Head of caudate nucleus (tissue), 42 donors: ENCODE data around the gene TNFSF10.

Experiments used
- DNase-seq, 42 donors: peaks; one replicate each; pipeline versions ENCODE4 v3.0.0 to v3.0.0-alpha.2; 2020 to 2021; ENCODE audit warnings: mixed read lengths in 7 of 42
- intact Hi-C: fragments of 100-400 bp; cut with DNase I; formaldehyde crosslinking; loops from one replicate; pipeline ENCODE4 v1.15.0; 2022

TNFSF10 gene

GRCh38 chr3:172546628-172547214 is 23.5 kb upstream of the TNFSF10 start:
- intact Hi-C loops = no loop called here
- DNase-seq = no peak

- intact Hi-C loops = no loop called here
- DNase-seq = no peak
These were observed 22.9 kb upstream of the TNFSF10 start for GRCh38 chr3:172546105-172546504.

DNA sequence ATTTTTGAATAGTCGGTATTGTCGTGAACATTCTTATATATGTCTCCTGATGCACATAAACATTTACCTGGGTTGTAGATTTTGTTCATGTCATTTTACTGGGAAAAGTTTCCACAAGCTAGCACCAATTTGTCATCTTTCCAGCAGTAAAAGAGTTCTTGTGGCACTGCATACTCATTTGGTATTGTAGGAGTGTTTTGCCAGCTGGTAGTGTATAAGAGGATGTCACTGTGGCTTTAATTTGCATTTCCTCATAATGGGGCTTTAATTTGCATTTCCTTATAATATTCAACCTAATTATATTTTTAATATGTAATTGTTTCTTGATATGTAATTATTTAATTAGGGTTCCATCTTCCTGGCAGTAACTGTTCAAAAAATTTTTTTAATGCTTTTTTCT is 21.2 kb upstream of the TNFSF10 start:
- intact Hi-C loops = no loop called here
- DNase-seq = no peak

- intact Hi-C loops = no loop called here
These were observed 20.7 kb upstream of the TNFSF10 start for GRCh38 chr3:172543884-172544283.

GRCh38 chr3:172543419-172543818 is 20.2 kb upstream of the TNFSF10 start:
- intact Hi-C loops = no loop called here

More at GRCh38 chr3:172543884-172544283, 20.7 kb upstream of the TNFSF10 start:
- no peak for DNase-seq

DNA sequence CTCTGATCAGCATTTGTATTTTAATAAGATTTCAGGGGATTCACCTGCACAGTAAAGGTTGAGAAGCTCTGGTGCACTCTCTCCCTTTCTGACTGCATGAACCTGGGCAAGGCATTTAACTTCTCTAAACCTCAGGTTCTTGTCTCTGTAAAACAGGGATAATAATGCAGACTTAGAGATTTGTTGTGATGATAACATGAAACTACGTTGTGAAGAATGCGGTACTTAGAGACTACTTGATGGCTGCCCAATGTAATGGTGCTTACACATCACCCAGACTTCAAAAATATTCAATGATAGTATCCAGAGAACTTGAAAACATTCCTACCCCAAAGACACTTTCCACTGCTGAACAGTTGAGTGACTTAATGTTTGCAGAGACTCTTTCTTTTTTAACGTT is 19.8 kb upstream of the TNFSF10 start:
- intact Hi-C loops = no loop called here
- no peak for DNase-seq

More at GRCh38 chr3:172543419-172543818, 20.2 kb upstream of the TNFSF10 start:
- no peak for DNase-seq

DNA sequence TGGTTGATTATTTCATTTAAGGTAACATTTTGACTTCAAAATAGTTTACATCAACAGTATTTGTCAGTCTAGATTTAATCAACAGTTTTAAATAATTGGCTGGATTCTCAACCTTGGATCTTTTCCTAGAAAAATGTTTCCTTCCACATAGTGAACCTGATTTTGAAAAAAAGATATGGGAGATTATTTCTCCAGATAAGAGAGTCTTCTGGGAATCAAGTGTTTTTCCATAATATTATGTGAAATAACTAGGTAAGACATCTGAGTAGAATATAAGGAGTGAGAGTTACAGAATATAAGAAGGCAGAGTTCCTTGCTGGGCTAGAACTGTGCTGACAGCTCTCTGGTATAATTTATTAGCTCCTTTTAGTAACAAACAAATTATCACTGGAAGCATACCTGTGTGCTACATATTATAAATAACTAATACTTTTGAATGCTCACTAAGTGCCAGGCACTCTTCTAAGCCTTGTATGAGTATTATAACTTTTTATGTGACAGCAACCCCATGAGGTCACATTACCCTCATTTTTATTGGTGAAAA is 18.8 kb upstream of the TNFSF10 start:
- DNase-seq = no peak
- intact Hi-C loops = no loop called here

GRCh38 chr3:172540049-172540448 is 16.8 kb upstream of the TNFSF10 start:
- intact Hi-C loops = no loop called here
- DNase-seq = no peak

GRCh38 chr3:172539273-172539672 is 16.0 kb upstream of the TNFSF10 start:
- intact Hi-C loops = no loop called here
- no peak for DNase-seq

- intact Hi-C loops = no loop called here
- DNase-seq = no peak
These were observed 15.3 kb upstream of the TNFSF10 start for GRCh38 chr3:172538368-172539151.

DNA sequence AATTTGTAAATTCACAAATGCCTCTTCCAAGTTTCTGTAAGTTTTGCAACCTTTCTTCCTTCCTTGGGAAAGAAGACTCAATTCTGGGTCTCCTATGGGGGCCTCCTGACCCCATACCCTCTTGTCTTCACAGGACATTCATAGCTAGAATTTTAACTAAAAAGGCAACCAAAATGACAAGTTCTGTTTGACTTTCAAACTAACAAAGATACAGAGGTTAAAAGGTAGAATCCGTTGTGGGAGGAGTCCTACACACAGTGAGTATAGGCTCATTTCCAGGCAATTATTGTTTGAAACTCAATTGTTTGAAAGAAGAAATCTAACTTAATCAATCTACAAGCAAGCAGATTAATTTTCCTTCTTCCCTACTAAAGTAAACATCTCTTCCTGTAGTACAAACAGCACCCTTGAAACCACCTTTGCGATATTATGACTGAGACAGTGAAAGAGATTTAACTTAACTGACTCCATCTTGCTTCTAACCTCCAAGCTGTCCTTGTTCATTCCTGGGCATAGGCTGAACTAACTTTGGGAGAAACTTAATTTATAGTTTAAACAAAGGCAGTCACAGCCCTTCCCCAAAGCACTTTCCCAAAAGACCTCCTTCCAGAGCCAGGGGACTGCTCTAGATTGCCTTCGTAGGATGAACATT is 14.4 kb upstream of the TNFSF10 start:
- intact Hi-C loops = no loop called here
- DNase-seq = no peak

GRCh38 chr3:172536993-172537419 is 13.8 kb upstream of the TNFSF10 start:
- DNase-seq = no peak
- intact Hi-C loops = no loop called here

GRCh38 chr3:172536505-172536904 is 13.3 kb upstream of the TNFSF10 start:
- intact Hi-C loops = no loop called here
- DNase-seq = no peak

DNA sequence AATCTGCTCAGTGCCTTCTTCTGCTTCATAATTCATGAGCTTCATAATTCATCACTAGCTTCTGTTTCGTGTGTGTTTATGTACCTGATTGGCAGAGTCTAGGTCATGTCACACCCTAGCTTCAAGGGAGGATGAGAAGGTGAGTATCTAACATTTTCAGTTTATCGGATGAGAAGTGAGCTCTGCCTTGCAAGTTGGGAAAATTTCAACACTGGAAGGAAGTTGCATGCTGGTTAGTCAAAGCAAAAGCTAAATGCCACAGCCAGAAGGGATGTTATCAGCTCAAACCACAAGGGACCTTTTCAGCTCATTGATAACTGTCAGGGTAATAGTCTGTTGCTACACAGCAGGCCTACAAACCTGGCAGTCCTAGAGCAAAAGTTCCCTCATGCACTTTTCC is 7.3 kb upstream of the TNFSF10 start:
- intact Hi-C loops = no loop called here

GRCh38 chr3:172530101-172530561 is 6.9 kb upstream of the TNFSF10 start:
- intact Hi-C loops = no loop called here
- DNase-seq = no peak

More for the DNA sequence above, 7.3 kb upstream of the TNFSF10 start:
- no peak for DNase-seq

- DNase-seq = no peak
- intact Hi-C loops = no loop called here
These were observed 5.4 kb upstream of the TNFSF10 start for GRCh38 chr3:172528677-172529076.

DNA sequence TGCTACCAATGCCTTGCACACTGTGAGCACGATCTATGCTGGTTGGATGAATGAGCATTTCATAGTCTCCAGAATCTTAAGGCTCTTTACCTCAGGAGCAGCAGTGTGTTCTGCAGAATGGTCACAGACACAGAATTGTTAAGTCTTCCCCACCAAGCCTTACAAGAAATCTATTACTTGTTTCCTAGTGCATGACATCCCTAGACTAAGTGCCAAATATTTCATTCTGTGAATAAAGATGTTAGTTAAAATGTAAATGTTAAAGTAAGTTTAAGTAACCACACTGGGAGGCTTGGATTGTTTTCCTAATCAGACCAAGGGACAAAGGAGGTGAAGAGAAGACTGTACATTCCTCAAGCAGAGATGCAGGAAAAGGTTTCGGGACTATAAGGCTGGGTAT is 4.1 kb upstream of the TNFSF10 start:
- intact Hi-C loops = no loop called here
- DNase-seq = no peak

DNA sequence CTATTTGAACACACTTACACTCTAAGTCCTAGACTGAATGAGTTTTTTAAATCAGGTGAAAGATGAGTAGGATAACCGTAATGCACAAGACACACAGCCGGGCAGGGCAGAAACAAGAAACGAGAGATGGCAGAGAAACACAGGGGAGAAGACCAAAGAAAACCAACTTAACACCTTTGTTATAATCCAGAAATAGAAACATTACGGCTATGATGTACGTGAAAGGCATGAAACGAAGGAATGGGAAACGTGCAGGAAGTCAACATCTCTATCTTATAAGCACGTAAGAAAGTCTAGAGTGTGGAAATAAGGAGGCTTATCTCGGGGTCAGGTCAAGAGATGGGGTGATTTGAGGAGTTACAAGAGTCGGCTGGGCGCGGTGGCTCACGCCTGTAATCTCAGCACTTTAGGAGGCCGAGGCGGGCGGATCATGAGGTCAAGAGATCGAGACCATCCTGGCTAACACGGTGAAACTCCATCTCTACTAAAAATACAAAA is 1.9 kb upstream of the TNFSF10 start:
- no peak for DNase-seq
- intact Hi-C loops = no loop called here

DNA sequence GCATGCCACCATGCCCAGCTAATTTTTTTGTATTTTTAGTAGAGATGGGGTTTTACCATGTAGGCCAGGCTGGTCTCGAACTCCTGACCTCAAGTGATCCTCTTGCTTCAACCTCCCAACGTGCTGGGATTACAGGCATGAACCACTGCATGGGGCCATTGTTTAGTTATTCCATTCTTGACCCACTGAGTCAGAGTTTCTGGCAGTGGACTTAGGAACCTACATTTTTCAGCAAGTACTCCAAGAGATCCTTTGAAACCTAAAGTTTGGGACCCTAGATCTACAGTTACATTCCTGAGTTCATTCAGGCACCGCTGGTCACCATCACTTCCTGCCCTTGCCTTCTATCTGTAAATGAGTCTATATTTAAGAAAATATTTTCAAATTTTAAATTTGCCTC is 1.4 kb upstream of the TNFSF10 start:
- intact Hi-C loops = no loop called here
- DNase-seq = no peak
